Adipocyte (in vitro differentiated cells): ENCODE results near the gene HECW1.

Experiments used
- DNase-seq: peaks from one replicate; pipeline ENCODE4 v3.0.0-alpha.2; 2015; ENCODE audit warnings: low read depth
- H3K27me3 ChIP-seq: replicated peaks from 2 replicates; pipeline ENCODE4 v1.7.0; 2013; ENCODE audit warnings: mild to moderate bottlenecking, low read length, moderate library complexity; ENCODE audit not compliant: control insufficient read depth, insufficient read depth
- H3K36me3 ChIP-seq: 2 replicates; pipeline ENCODE4 v1.7.0; 2013; ENCODE audit warnings: low read length, mild to moderate bottlenecking, moderate library complexity; ENCODE audit not compliant: control insufficient read depth, insufficient read depth, severe bottlenecking
- H3K4me1 ChIP-seq: 2 replicates; pipeline ENCODE4 v1.7.0; 2013; ENCODE audit warnings: mild to moderate bottlenecking, low read length, moderate library complexity; ENCODE audit not compliant: control insufficient read depth, insufficient read depth
- H3K4me3 ChIP-seq: 2 replicates; pipeline ENCODE4 v1.7.0; 2013; ENCODE audit warnings: mild to moderate bottlenecking, low read length, moderate library complexity
- H3K9ac ChIP-seq: 2 replicates; pipeline ENCODE4 v1.7.0; 2013; ENCODE audit warnings: mild to moderate bottlenecking, low read length, moderate library complexity
- H3K9me3 ChIP-seq: 2 replicates; pipeline ENCODE4 v1.7.0; 2013; ENCODE audit warnings: mild to moderate bottlenecking, low read length, moderate library complexity; ENCODE audit not compliant: control insufficient read depth

HECW1 gene

GRCh38 chr7:43379210-43379609 is 266.8 kb downstream of the HECW1 start:
- Histone ChIP-seq H3K9me3 (peaks cover 2% of the 10 kb centered on the region), H3K27me3 (peaks cover 3% of the 10 kb centered on the region), H3K9ac (no peak overlapping the region), H3K4me3 (no peak overlapping the region), H3K36me3 (no peaks in the 10 kb centered on the region), H3K4me1 (peaks cover 4% of the 10 kb centered on the region)
- DNase-seq, result no peak

DNA sequence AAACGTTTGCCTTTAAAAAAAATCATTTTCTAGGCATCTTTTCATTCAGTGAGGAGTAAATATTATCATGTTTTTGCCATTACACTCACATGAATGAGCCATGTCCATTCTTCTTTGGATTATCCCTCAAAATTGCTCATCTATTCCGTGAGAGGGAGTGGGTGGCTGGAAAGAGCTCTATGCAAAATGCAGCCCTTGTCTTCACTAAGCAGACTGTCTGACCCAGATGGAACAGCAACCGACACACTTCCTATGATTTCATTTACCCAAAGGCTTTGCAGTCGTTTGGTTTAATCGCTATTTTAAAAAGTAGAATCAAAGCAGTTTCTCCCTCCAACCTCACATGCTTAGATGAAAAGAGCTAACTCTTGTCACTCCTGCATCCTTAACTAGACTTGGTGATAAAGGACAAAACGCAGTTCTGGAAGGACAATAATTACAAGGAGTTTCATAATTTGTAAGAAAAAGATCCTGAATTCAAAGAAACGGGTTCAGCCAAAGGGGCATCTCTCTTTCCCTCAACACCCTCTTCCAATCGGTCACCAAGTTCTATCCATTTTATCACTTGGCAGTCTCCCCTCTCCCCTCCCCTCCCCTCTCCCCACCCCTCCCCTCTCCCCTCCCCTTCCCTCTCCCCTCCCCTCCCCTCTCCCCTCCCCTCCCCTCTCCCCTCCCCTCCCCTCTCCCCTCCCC is 272.3 kb downstream of the HECW1 start:
- Histone ChIP-seq H3K36me3 (no peaks in the 10 kb centered on the region), H3K4me3 (no peak overlapping the region), H3K9ac (no peak overlapping the region), H3K9me3 (peaks cover 2% of the 10 kb centered on the region), H3K4me1 (peaks cover 8% of the 10 kb centered on the region), H3K27me3 (peaks cover 6% of the 10 kb centered on the region)
- DNase-seq, result no peak

GRCh38 chr7:43385309-43385680 is 272.8 kb downstream of the HECW1 start:
- peaks cover 6% of the 10 kb centered on the region for H3K27me3 ChIP-seq
- peaks cover 8% of the 10 kb centered on the region for H3K4me1 ChIP-seq
- peaks cover 2% of the 10 kb centered on the region for H3K9me3 ChIP-seq
- H3K4me3 ChIP-seq, result no peak overlapping the region
- DNase-seq, result no peak
- no peaks in the 10 kb centered on the region for H3K36me3 ChIP-seq
- H3K9ac ChIP-seq, result no peak overlapping the region

DNA sequence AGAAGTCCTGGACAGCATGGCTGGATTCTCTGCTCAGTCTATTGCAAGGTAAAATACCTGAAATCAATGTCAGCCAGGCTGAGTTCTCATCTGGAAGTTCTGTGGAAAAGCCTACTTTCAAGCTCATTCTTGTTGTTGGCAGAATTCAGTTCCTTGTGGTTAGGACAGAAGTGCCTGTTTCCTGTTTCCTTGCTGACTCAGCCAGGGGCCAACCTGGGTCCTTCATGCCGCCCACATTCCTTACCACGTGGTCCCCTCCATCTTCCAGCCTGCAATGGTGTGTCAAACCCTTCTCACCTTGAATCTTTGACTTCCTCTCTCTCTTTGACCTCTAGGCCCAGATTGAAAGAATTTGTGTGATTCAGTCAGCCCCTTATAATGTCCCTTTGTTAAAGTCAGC is 273.4 kb downstream of the HECW1 start:
- no peak for DNase-seq
- H3K27me3 ChIP-seq, result peaks cover 6% of the 10 kb centered on the region

DNA sequence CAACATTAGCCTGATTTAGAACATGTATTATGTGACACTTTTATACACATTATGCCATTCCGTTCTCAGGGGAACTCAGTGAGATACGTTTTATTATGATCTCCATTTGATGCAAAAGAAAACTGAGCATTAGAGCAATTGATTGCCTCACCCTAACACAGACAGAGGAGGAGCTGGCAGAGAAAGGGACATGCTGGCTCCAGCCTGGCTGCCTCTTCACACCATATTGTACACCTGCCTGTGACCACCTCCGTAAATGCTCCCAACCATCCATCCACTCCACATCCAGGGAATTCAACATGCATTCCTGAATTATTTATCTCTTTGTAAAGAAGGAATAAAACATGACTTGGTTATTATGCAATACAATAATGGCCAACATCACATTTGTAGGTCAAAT is 275.5 kb downstream of the HECW1 start:
- DNase-seq, result no peak
- Histone ChIP-seq H3K36me3 (no peaks in the 10 kb centered on the region), H3K9ac (no peak overlapping the region), H3K4me1 (peaks cover 8% of the 10 kb centered on the region), H3K27me3 (peaks cover 6% of the 10 kb centered on the region), H3K9me3 (no peaks in the 10 kb centered on the region), H3K4me3 (no peak overlapping the region)

More for the DNA sequence above, 273.4 kb downstream of the HECW1 start:
- peaks cover 8% of the 10 kb centered on the region for H3K4me1 ChIP-seq
- H3K4me3 ChIP-seq, result no peak overlapping the region
- H3K9me3 ChIP-seq, result peaks cover 1% of the 10 kb centered on the region
- H3K36me3 ChIP-seq, result no peaks in the 10 kb centered on the region
- H3K9ac ChIP-seq, result no peak overlapping the region

DNA sequence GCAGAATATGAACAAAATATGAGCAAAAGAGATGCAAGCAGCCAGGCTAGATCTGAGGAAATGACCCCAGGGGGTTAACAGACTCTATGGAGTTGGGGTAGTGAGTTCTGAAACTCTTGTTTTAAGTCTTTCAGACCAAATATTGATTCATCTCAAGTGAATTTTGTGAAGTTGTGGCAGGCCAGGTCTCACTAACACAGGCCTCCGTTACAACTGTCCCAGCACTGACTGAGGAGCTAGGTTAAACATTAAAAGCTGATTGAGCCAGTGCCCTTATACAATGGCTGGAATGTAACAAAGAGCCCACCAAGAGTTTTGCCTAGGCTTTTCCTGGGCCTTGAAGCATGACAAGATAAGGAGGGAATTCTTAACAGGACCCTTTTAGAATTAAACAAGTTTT is 278.1 kb downstream of the HECW1 start:
- Histone ChIP-seq H3K9ac (no peak overlapping the region), H3K9me3 (no peaks in the 10 kb centered on the region), H3K27me3 (peaks cover 6% of the 10 kb centered on the region), H3K4me1 (peaks cover 8% of the 10 kb centered on the region), H3K4me3 (no peak overlapping the region), H3K36me3 (no peaks in the 10 kb centered on the region)
- no peak for DNase-seq

- peaks cover 1% of the 10 kb centered on the region for H3K27me3 ChIP-seq
- H3K9ac ChIP-seq, result no peak overlapping the region
- DNase-seq, result no peak
These were observed 279.1 kb downstream of the HECW1 start for GRCh38 chr7:43391518-43391917.

GRCh38 chr7:43392638-43393330 is 280.3 kb downstream of the HECW1 start:
- Histone ChIP-seq H3K9ac (no peak overlapping the region), H3K4me1 (peaks cover 8% of the 10 kb centered on the region), H3K9me3 (no peaks in the 10 kb centered on the region), H3K27me3 (no peaks in the 10 kb centered on the region), H3K4me3 (no peak overlapping the region), H3K36me3 (no peaks in the 10 kb centered on the region)
- DNase-seq, result no peak

More at GRCh38 chr7:43391518-43391917, 279.1 kb downstream of the HECW1 start:
- no peaks in the 10 kb centered on the region for H3K36me3 ChIP-seq
- no peak overlapping the region for H3K4me3 ChIP-seq
- H3K4me1 ChIP-seq, result peaks cover 8% of the 10 kb centered on the region
- no peaks in the 10 kb centered on the region for H3K9me3 ChIP-seq

DNA sequence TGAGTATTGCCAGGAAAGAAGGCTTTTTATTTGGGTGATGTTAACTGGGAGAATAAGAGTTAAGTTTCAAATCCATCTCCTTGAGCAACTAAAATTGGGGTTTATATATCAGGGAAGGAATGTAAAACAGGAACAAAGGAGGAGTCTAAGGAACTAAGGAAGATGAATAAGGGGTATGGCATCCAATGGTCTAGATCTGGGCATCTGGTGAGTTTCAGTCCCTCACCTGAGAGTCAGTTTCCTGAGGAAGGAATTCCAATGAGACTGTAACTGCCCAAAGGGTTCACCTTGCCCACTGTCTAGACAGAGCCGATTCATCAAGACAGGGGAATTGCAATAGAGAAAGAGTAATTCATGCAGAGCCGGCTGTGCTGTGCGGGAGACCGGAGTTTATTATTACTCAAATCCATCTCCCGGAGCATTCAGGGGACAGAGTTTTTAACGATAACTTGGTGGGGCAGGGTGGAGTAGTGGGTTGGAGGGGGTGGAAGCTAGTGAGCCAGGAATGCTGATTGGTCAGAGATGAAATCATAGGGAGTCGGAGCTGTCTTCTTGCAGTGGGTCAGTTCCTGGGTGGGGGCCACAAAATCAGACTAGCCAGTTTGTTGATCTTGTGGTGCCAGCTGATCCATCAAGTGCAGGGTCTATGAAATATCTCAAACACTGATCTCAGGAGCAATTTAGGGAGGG is 282.1 kb downstream of the HECW1 start:
- no peak overlapping the region for H3K4me3 ChIP-seq
- H3K27me3 ChIP-seq, result peaks cover 4% of the 10 kb centered on the region
- H3K4me1 ChIP-seq, result no peaks in the 10 kb centered on the region
- H3K9me3 ChIP-seq, result no peaks in the 10 kb centered on the region
- no peak overlapping the region for H3K9ac ChIP-seq
- no peak for DNase-seq
- H3K36me3 ChIP-seq, result no peaks in the 10 kb centered on the region

DNA sequence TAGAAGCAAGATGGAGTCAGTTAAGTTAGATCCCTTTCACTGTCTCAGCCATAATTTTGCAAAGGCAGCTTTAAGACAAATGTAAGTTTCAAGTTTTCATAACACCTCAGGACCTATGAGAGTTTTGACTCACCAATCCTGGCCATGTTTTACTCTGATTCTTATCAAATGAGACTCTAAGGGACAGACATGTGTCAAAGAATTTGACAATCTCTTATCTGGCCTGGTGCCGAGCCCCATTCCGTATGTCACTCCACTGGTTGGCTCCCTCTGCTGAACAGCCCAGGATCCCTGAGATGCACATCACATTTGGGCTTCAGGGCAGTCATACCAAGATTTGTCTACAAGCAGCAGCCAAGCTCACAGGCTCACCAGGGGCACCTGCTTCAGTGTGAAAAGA is 282.9 kb downstream of the HECW1 start:
- H3K27me3 ChIP-seq, result peaks cover 7% of the 10 kb centered on the region
- peaks cover under 1% of the 10 kb centered on the region for H3K9me3 ChIP-seq
- no peaks in the 10 kb centered on the region for H3K4me1 ChIP-seq
- no peaks in the 10 kb centered on the region for H3K36me3 ChIP-seq
- no peak overlapping the region for H3K4me3 ChIP-seq
- DNase-seq, result no peak
- H3K9ac ChIP-seq, result no peak overlapping the region

DNA sequence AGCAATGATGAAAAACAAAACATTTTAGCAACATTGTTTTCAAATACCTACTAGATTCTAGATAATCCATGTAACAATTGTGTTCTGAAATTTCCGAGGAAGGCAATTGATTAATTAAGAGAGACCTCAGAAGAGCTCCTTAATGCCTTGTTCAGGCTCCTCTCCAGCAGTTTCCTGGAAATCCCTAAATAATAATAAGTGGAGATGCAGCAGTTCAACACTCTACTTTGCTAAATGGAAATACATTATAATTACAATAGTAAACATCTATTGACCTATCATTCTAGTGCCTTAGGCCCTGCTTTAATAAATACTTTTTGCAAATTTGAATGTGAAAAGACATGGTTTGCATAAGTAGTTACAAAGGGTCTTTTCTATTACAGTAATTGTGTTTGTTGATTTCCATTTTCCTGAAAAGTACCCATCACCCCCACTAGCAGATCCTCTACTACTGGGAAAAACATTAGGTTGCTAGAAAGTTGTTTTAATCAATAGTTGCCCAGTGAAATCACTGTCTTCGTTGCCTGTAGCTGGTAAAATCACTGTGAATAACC is 283.8 kb downstream of the HECW1 start:
- Histone ChIP-seq H3K27me3 (peaks cover 16% of the 10 kb centered on the region), H3K9ac (no peak overlapping the region), H3K4me3 (no peak overlapping the region), H3K36me3 (no peaks in the 10 kb centered on the region), H3K4me1 (no peaks in the 10 kb centered on the region), H3K9me3 (peaks cover 7% of the 10 kb centered on the region)
- DNase-seq, result no peak
